ENCODE measurements around the gene GTF2F2.

The GTF2F2 gene

DNA sequence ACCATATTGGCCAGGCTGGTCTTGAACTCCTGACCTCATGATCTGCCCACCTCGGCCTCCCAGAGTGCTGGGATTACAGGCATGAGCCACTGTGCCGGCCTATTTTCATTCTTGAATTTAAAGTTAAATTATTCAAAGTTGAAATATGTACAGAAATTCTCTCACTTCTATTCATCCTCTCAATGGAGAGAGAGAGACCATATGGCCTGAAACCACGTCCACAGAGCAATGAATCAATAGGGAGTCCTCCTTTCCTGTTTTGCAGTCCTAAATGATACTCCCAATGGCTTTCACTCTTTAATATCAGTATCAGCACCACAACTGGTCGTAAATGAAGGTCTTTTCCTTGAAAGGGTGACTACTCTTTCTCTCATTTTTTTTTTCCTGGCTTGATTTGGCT, 111.0 kb downstream of the GTF2F2 start:
- TF ChIP-seq, protein P1, sequence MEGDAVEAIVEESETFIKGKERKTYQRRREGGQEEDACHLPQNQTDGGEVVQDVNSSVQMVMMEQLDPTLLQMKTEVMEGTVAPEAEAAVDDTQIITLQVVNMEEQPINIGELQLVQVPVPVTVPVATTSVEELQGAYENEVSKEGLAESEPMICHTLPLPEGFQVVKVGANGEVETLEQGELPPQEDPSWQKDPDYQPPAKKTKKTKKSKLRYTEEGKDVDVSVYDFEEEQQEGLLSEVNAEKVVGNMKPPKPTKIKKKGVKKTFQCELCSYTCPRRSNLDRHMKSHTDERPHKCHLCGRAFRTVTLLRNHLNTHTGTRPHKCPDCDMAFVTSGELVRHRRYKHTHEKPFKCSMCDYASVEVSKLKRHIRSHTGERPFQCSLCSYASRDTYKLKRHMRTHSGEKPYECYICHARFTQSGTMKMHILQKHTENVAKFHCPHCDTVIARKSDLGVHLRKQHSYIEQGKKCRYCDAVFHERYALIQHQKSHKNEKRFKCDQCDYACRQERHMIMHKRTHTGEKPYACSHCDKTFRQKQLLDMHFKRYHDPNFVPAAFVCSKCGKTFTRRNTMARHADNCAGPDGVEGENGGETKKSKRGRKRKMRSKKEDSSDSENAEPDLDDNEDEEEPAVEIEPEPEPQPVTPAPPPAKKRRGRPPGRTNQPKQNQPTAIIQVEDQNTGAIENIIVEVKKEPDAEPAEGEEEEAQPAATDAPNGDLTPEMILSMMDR (IDR thresholded peaks at IDR 0.05; ENCODE audit: low read length, missing control alignments) = no peak
- no peak for DNase-seq (ENCODE audit: low read depth)
- no peak overlapping the region for H3K4me3 ChIP-seq (replicated peaks; ENCODE audit: low read depth, low read length)

DNA sequence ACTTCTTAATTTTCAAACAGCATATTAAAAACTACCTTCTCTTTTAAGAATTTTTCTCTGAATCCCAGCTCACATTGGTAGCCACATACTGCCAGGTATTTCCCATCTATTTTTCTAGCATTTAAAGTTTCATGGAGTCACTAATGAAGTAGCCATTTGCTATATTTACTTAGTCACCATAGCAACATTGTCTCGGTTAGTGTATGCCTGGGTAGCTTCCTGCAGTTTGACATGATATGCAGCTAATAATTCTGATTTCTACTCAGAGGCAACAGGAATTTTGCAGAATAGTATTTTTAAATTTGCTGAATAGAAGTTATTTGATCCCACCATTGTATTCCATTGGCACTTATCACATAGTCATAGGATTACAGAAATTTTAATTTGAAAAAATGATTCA, 111.4 kb downstream of the GTF2F2 start:
- peak; percentile 65 for DNase-seq (ENCODE audit: low read depth)
- TF ChIP-seq, protein P1 (IDR thresholded peaks at IDR 0.05; ENCODE audit: low read length, missing control alignments) = no peak
- no peak overlapping the region for H3K4me3 ChIP-seq (replicated peaks; ENCODE audit: low read depth, low read length)

DNA sequence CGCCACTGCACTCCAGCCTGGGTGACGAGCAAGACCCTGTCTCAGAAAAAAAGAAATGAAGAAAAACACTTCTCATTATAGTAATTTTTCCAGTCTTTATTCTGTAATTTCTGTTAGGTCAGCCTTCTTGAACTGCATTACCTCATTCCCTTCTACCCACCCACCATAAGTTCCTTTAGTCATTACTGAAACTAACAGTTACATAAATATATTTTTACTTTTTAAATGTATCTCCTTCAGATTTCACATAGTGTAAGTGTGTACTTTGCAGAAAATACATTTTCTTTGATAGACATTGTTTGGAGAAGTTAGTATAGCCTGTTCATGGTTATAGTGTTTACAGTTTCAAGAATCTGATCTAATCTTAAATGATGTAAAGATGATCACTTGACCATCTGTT, 112.3 kb downstream of the GTF2F2 start:
- no peak for DNase-seq (ENCODE audit: low read depth)
- TF ChIP-seq, protein P1 (IDR thresholded peaks at IDR 0.05; ENCODE audit: low read length, missing control alignments) = no peak

DNA sequence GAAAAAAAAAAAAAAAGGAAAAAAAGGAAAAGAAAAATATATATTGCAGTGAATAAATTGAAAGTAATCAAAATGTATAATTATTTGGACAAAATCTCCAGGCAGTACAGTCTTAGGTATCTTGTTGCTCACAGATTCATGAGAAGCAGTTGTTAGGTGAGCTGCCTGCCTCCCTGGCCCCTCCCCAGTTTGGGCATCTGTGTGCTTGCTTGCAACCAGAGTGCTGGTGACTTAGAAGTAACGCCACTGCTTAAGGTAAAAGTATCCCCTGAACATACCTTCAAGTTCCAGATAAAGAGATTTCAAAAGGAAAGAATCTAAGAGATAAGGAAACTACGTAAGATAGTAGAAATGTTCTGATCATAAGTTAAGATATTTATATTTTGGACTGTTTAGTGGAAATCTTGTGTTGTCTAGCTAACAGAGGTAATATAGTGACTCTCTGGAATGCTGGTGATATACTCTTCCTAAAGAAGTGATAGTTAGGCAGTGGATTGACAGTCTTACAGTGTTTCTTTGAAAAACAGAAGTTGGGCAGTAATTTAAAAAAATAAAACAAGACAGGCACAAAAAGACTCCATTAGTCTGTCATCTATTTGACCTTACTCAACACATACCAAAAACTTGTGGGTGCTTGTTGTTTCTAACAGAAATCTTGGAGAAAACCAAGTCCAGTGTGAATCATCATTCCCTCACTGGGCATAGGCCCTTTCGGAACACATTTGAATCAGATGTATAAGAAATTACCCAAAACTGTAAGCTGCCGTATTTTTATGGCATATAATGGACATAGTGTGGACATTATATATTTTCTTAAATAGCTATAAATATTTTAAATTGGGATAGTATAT, 118.9 kb downstream of the GTF2F2 start:
- no peak for DNase-seq (ENCODE audit: low read depth)
- no peak overlapping the region for H3K4me3 ChIP-seq (replicated peaks; ENCODE audit: low read depth, low read length)
- TF ChIP-seq, protein P1 (IDR thresholded peaks at IDR 0.05; ENCODE audit: low read length, missing control alignments) = no peak

More for the DNA sequence above, 112.3 kb downstream of the GTF2F2 start:
- H3K4me3 ChIP-seq (replicated peaks; ENCODE audit: low read depth, low read length) = no peak overlapping the region

DNA sequence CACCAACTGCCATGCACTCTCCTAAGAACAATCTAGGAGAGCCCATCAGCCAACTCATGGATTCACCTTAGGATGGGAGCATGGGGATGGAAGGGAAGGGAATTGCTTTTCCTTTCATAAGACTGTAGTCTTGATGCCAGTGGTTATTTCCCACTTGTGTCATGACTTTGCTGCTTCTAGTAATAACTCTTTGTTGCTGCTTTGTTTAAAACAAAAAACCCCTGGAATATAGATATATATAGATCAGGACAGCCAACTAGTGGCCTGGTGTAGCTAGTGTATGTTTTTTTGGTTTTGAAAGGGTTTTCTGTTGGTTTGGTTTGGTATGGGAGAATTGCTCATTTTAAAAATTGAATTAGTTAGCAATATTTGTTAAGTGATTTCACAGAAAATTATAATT, 119.8 kb downstream of the GTF2F2 start:
- TF ChIP-seq, protein P1 (IDR thresholded peaks at IDR 0.05; ENCODE audit: low read length, missing control alignments) = no peak
- no peak overlapping the region for H3K4me3 ChIP-seq (replicated peaks; ENCODE audit: low read depth, low read length)

DNA sequence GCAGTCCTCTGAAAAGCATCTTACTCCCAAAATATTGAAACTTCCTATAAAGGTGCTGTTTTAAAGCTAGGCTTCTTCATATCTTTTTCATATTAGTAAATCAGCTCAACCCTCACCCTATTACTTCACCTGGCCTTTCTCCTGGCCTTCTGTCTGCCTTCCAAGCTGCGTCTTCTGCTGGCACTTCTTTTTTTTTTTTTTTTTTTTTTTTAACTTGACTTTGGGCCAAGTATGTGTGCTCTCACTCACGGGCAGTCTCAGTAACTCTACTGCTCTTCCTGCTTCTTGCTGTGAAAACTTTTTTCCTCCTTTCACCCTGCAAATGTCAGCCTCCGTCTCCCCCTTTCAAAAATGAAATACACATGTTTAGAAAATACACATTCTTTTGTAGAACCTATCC, 121.8 kb downstream of the GTF2F2 start:
- H3K4me3 ChIP-seq (replicated peaks; ENCODE audit: low read depth, low read length) = no peak overlapping the region
- TF ChIP-seq, protein P1 (IDR thresholded peaks at IDR 0.05; ENCODE audit: low read length, missing control alignments) = no peak
- peak; percentile 65 for DNase-seq (ENCODE audit: low read depth)

More for the DNA sequence above, 119.8 kb downstream of the GTF2F2 start:
- no peak for DNase-seq (ENCODE audit: low read depth)

DNA sequence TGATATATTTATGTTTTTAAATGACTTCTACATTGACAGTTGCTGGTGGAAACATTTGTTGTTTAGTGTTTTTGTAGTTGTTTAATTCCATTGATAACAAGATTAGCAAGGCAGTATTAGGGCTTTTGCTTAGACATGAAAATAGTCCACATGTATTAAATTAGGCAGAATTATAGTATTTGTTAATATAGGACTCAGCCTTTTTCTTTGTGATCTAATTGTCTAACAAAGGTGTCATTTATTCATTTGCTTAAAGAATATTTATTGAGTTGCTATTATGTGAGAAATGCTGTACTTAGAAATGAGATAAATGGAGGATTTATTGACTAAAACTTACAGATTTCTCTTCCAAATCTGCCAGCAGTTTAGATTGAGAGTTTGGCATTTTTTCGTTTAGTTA, 122.2 kb downstream of the GTF2F2 start:
- TF ChIP-seq, protein P1 (IDR thresholded peaks at IDR 0.05; ENCODE audit: low read length, missing control alignments) = no peak
- no peak for DNase-seq (ENCODE audit: low read depth)
- no peak overlapping the region for H3K4me3 ChIP-seq (replicated peaks; ENCODE audit: low read depth, low read length)
